Lower leg skin (tissue), 4 donors: ENCODE results near the gene ALX4. TPM values are rescaled to one million over a fixed set of nuclear protein-coding genes. Genes with fewer than 3 reads are reported as not detected.

Source experiments
- DNase-seq, 2 donors: peaks; one replicate each; pipeline ENCODE4 v3.0.0-alpha.2; 2019; ENCODE audit warnings: low spot score in 2 of 2
- H3K4me3 ChIP-seq: fragments of 200-600 bp; sonication (generic); 2 replicates; pipeline ENCODE4 v1.5.1; 2017; ENCODE audit warnings: mild to moderate bottlenecking, low read depth; ENCODE audit not compliant: poor library complexity, severe bottlenecking
- POLR2A ChIP-seq, 2 donors: fragments of 450-650 bp; IDR thresholded peaks; one replicate each; pipeline ENCODE4 v1.6.1; 2016 to 2017; ENCODE audit warnings: antibody characterized with exemption in 2 of 2, mild to moderate bottlenecking in 1 of 2, moderate library complexity in 1 of 2
- WGBS, 2 donors: methylation state at CpG; one replicate each; pipeline ENCODE4 v1.1.5; 2018; 5-methylcytosine and 5-hydroxymethylcytosine counted together
- intact Hi-C: fragments of 100-400 bp; cut with DNase I; formaldehyde crosslinking; loops from one replicate; pipeline ENCODE4 v1.15.0; 2023; ENCODE audit warnings: low total_unique reads
- total RNA-seq, 4 donors: library from RNA; depleted of rRNA; stranded (reverse); fragments of >200 nt; gene quantifications; one replicate each; pipeline ENCODE4 v1.1.0, GENCODE V29; 2016
- TF ChIP-seq, protein P1 (sequence below), 3 donors: fragments of 450-650 bp; IDR thresholded peaks; one replicate each; pipeline ENCODE4 v1.5.1; 2016; ENCODE audit warnings: antibody characterized with exemption in 3 of 3, mild to moderate bottlenecking in 3 of 3, moderate library complexity in 2 of 3

The ALX4 gene
- total RNA-seq, 4 donors from 2014 or later, result 0.04 to 1.7 (median 0.96) TPM; not detected in 1

DNA sequence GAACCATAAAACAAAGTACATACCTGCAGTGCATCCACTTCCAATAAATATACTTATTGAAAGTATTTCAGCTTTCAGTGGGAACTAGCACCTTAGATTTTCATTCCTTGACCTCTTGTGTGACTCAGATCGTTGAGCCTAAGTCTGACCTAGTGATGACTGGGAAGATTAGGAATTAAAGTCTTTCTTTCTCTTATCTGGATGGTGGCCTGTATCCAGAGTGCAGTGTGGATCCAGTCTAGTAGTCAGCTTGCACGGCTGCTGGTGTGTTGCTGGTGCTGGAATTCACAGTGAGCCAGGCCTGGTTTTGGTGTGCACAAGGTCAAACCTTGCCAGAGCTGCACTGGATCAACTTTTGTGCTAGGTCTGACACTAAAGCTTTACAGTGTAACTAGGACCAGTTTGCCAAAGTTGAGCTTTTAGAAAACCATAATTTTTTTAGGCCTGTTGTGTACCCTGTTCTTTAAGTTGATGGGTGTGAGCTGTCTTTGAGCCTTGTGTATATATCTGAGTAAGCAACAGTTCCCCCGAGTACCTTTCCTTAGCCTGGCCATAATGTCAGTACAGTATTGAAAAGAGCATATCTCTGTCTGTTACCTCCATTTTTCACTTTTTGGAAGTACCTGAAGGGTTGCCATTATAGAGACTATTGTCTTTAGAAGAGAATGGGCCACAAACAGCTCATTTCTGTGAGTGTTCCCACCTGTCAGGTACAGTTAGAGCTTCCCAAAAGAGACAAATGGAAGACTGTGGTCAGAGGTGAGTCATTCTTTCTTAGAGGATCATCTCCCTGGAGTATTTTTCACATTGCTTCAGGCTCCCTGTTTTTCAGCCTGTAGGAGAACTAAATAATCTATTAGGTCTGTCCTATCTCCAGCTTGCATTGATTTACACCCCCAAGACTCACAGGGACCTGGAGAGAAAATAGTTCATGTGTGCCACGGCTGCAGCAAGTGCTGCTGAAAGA, 89.8 kb downstream of the ALX4 start:
- TF ChIP-seq POLR2A (IDR thresholded peaks at IDR 0.05), result no peak
- TF ChIP-seq, protein P1, sequence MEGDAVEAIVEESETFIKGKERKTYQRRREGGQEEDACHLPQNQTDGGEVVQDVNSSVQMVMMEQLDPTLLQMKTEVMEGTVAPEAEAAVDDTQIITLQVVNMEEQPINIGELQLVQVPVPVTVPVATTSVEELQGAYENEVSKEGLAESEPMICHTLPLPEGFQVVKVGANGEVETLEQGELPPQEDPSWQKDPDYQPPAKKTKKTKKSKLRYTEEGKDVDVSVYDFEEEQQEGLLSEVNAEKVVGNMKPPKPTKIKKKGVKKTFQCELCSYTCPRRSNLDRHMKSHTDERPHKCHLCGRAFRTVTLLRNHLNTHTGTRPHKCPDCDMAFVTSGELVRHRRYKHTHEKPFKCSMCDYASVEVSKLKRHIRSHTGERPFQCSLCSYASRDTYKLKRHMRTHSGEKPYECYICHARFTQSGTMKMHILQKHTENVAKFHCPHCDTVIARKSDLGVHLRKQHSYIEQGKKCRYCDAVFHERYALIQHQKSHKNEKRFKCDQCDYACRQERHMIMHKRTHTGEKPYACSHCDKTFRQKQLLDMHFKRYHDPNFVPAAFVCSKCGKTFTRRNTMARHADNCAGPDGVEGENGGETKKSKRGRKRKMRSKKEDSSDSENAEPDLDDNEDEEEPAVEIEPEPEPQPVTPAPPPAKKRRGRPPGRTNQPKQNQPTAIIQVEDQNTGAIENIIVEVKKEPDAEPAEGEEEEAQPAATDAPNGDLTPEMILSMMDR (IDR thresholded peaks at IDR 0.05), result no peak
- WGBS, 2 donors, result 92 to 94% methylated on average over 4 of the region's 4 CpGs
- H3K4me3 ChIP-seq, result no peak overlapping the region
- intact Hi-C loops, result no loop called here
- DNase-seq, result no peak

DNA sequence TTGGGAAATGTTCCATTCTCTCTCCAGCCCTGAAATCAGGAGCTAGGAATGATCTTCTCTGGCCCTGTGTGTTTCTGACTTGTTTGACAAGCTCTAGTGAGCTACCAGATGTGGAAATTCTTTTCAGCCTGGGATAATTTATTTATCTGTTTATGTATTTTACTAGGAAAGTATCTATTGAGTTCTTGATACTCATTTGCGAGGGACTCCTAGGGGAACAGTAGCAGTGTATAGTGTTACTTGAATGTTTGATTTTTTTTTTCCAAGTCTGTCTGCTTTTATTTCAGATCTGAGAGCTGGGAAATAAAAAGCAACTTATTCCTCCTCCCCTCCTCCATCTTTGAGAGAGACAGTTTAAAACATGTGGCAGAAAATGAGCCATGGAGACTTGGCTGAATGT, 92.5 kb downstream of the ALX4 start:
- 93 to 95% methylated on average over 1 of the region's 1 CpG for WGBS, 2 donors
- H3K4me3 ChIP-seq, result no peak overlapping the region
- TF ChIP-seq, protein P1 (IDR thresholded peaks at IDR 0.05), result no peak
- no peak for TF ChIP-seq POLR2A (IDR thresholded peaks at IDR 0.05)
- no peak for DNase-seq
- intact Hi-C loops, result no loop called here

DNA sequence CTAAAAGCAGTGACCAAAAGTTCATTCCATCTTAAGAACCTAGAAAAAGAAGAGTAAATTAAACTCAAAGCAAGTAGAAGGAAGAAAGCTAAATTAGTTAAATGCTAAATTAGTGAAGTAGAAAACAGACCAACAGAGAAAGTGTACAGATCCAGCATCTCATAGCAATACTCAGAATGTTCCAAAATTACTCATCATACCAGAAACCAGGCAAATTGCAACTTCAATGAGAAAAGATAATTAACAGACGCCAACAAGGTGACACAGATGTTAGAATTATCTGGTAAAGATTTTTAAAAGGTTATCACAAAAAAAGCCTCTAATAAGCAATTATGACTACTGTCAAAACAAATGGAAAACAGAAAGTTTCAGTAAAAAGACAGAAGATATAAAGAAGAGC, 96.8 kb downstream of the ALX4 start:
- no peak overlapping the region for H3K4me3 ChIP-seq
- 93 to 98% methylated on average over 1 of the region's 1 CpG for WGBS, 2 donors
- no peak for TF ChIP-seq POLR2A (IDR thresholded peaks at IDR 0.05)
- TF ChIP-seq, protein P1 (IDR thresholded peaks at IDR 0.05), result no peak
- DNase-seq, result no peak
- intact Hi-C loops, result no loop called here

DNA sequence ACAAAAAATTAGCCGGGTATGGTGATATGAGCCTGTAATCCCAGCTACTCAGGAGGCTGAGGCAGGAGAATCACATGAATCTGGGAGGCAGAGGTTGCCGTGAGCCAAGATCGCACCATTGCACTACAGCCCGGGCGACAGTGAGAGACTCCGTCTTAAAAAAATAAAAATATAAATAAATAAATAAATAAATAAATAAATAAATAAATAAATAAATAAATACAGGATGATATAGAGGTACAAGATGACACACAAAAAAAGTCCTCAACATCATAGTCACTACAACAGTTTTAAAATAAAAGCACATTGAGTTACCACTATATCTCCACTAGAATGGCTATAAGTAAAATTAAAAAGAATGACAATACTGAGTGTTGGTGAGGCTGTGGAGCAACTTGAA, 97.8 kb downstream of the ALX4 start:
- intact Hi-C loops, result no loop called here
- TF ChIP-seq, protein P1 (IDR thresholded peaks at IDR 0.05), result no peak
- TF ChIP-seq POLR2A (IDR thresholded peaks at IDR 0.05), result no peak
- DNase-seq, result no peak
- H3K4me3 ChIP-seq, result no peak overlapping the region
- 96 to 98% methylated on average over 6 of the region's 6 CpGs for WGBS, 2 donors

Other genes starting within 250 kb of the ALX4 start
- 10 to 100 TPM in 2 of 4 donors, 1 to 10 TPM in 2; 7.7 to 21.7 (median 12.1) TPM for gene ACCS, start 243.9 kb downstream of the ALX4 start, total RNA-seq
- 10 to 100 TPM; 46.6 to 72.6 (median 68.8) TPM for gene EXT2, start 214.5 kb downstream of the ALX4 start, total RNA-seq